Upper lobe of left lung (tissue), 6 donors: ENCODE measurements around the gene C17orf50. TPM values are rescaled to one million over a fixed set of nuclear protein-coding genes. Genes with fewer than 3 reads are reported as not detected.

Experiments
- ATAC-seq, 2 donors: fragments of 200-7000 bp; cut with Tn5 transposase; one replicate each; pipeline ENCODE4 v1.9.1; 2022; ENCODE audit warnings: mild to moderate bottlenecking in 2 of 2, moderate library complexity in 2 of 2; ENCODE audit not compliant: low FRiP score in 2 of 2
- DNase-seq, 2 donors: peaks; one replicate each; pipeline ENCODE4 v3.0.0-alpha.2; 2019 to 2020
- H3K27ac ChIP-seq, 4 donors: fragments of 200-600 bp; sonication (generic); one replicate each; pipeline ENCODE4 v1.5.1; 2016 to 2019
- H3K27me3 ChIP-seq, 4 donors: fragments of 200-600 bp; sonication (generic); one replicate each; pipeline ENCODE4 v1.5.1; 2017 to 2019
- H3K36me3 ChIP-seq, 4 donors: fragments of 200-600 bp; sonication (generic); one replicate each; pipeline ENCODE4 v1.5.1; 2016 to 2019
- H3K4me1 ChIP-seq, 4 donors: fragments of 200-600 bp; sonication (generic); one replicate each; pipeline ENCODE4 v1.5.1; 2018 to 2019
- H3K4me3 ChIP-seq, 4 donors: fragments of 200-600 bp; sonication (generic); one replicate each; pipeline ENCODE4 v1.5.1; 2017 to 2019; ENCODE audit warnings: mild to moderate bottlenecking in 2 of 4, moderate library complexity in 1 of 4
- H3K9me3 ChIP-seq, 4 donors: fragments of 200-600 bp; sonication (generic); one replicate each; pipeline ENCODE4 v1.5.1; 2018 to 2019
- EP300 ChIP-seq, 4 donors: sonication (generic); formaldehyde crosslinking; IDR thresholded peaks; one replicate each; pipeline ENCODE4 v1.5.1; 2017; ENCODE audit warnings: antibody characterized with exemption in 4 of 4, control low read depth in 2 of 4
- POLR2A ChIP-seq, 4 donors: fragments of 450-650 bp; IDR thresholded peaks; one replicate each; pipeline ENCODE4 v1.5.1; 2016 to 2017; ENCODE audit warnings: antibody characterized with exemption in 4 of 4, mild to moderate bottlenecking in 2 of 4
- POLR2AphosphoS5 ChIP-seq, 2 donors: sonication (generic); formaldehyde crosslinking; IDR thresholded peaks; one replicate each; pipeline ENCODE4 v1.5.1; 2017; ENCODE audit warnings: antibody characterized with exemption in 2 of 2
- WGBS, 2 donors: methylation state at CpG; one replicate each; pipeline ENCODE4 v1.1.5; 2017 to 2018; 5-methylcytosine and 5-hydroxymethylcytosine counted together
- total RNA-seq, 6 donors: library from RNA; depleted of rRNA in 4 of 6; stranded (reverse); fragments of >200 nt in 4 of 6; gene quantifications; one replicate each; pipeline versions ENCODE4 v1.1.0 to v1.2.1, GENCODE V29; 2016 to 2021
- TF ChIP-seq, protein P1 (sequence below), 6 experiments: fragments of 450-650 bp in 4 of 6; fragments of 200-600 bp in 2 of 6; sonication (generic) in 2 of 6; IDR thresholded peaks; one replicate each; pipeline ENCODE4 v1.5.1; 2016 to 2019; ENCODE audit warnings: antibody characterized with exemption in 6 of 6
- donor health status: DM: no; HTN: no; CAD: no; lungs with moderate emphysema.
- donor health status: DM: no; HTN: yes; CAD: no; lungs with severe emphysema.

The C17orf50 gene
- total RNA-seq, 6 donors from 2014 or later, result 0.46 to 1.1 TPM; not detected in 4

GRCh38 chr17:35738519-35739133 is 22.1 kb upstream of the C17orf50 start:
- H3K27ac ChIP-seq, result no peak overlapping the region
- TF ChIP-seq, protein P1, sequence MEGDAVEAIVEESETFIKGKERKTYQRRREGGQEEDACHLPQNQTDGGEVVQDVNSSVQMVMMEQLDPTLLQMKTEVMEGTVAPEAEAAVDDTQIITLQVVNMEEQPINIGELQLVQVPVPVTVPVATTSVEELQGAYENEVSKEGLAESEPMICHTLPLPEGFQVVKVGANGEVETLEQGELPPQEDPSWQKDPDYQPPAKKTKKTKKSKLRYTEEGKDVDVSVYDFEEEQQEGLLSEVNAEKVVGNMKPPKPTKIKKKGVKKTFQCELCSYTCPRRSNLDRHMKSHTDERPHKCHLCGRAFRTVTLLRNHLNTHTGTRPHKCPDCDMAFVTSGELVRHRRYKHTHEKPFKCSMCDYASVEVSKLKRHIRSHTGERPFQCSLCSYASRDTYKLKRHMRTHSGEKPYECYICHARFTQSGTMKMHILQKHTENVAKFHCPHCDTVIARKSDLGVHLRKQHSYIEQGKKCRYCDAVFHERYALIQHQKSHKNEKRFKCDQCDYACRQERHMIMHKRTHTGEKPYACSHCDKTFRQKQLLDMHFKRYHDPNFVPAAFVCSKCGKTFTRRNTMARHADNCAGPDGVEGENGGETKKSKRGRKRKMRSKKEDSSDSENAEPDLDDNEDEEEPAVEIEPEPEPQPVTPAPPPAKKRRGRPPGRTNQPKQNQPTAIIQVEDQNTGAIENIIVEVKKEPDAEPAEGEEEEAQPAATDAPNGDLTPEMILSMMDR (IDR thresholded peaks at IDR 0.05), result no peak
- TF ChIP-seq POLR2AphosphoS5 (IDR thresholded peaks at IDR 0.05) (no peak), POLR2A (IDR thresholded peaks at IDR 0.05) (no peak), EP300 (IDR thresholded peaks at IDR 0.05) (no peak)
- H3K4me3 ChIP-seq, result no peak overlapping the region
- H3K36me3 ChIP-seq, result no peaks in the 10 kb centered on the region
- WGBS, 2 donors, result 91 to 94% methylated on average over 5 of the region's 5 CpGs
- ATAC-seq (no peak), DNase-seq (no peak)
- peaks cover 0 to 10% (median 9%) of the 10 kb centered on the region in 4 donors for H3K4me1 ChIP-seq
- peaks cover 0 to 7% (median 2%) of the 10 kb centered on the region in 4 donors for H3K27me3 ChIP-seq
- H3K9me3 ChIP-seq, result no peaks in the 10 kb centered on the region

DNA sequence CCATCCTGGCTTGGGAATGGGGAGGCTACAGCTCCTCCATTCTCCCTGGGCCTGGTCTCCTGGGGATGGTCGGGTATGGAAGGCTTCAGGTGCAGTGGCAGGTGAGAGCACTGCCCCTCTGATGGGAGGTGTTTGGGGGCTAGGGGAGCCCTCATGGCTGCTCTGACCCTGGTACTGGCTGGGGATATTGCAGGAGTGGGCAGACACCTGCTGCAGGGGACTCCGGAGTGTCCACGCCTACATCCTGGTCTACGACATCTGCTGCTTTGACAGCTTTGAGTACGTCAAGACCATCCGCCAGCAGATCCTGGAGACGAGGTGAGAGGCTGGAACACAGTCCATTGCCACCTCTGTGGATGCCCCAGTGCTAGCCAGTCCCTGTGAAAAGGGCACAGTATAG is 20.5 kb upstream of the C17orf50 start:
- no peaks in the 10 kb centered on the region for H3K36me3 ChIP-seq
- H3K27me3 ChIP-seq, result peaks cover 0 to 7% (median 2%) of the 10 kb centered on the region in 4 donors
- TF ChIP-seq EP300 (IDR thresholded peaks at IDR 0.05) (no peak), POLR2A (IDR thresholded peaks at IDR 0.05) (no peak), POLR2AphosphoS5 (IDR thresholded peaks at IDR 0.05) (no peak)
- TF ChIP-seq, protein P1 (IDR thresholded peaks at IDR 0.05), result no peak
- H3K4me1 ChIP-seq, result peaks cover 0 to 10% (median 9%) of the 10 kb centered on the region in 4 donors
- DNase-seq (no peak), ATAC-seq (no peak)
- H3K27ac ChIP-seq, result no peak overlapping the region
- H3K9me3 ChIP-seq, result no peaks in the 10 kb centered on the region
- WGBS, 2 donors, result 83 to 92% methylated on average over 2 to 7 of the region's 7 CpGs
- H3K4me3 ChIP-seq, result no peak overlapping the region

GRCh38 chr17:35740997-35741931 is 19.4 kb upstream of the C17orf50 start:
- Histone ChIP-seq H3K9me3 (no peaks in the 10 kb centered on the region), H3K27me3 (peaks cover 0 to 7% (median 2%) of the 10 kb centered on the region in 4 donors), H3K4me1 (peaks cover 0 to 10% (median 9%) of the 10 kb centered on the region in 4 donors), H3K27ac (no peak overlapping the region), H3K36me3 (no peaks in the 10 kb centered on the region), H3K4me3 (peak overlapping the region in 2 of 4 donors; percentile 18 to 34)
- ATAC-seq (no peak), DNase-seq (peak in 1 of 2 donors; percentile 85)
- 17 to 25% methylated on average over 19 to 58 of the region's 73 CpGs for WGBS, 2 donors
- TF ChIP-seq EP300 (IDR thresholded peaks at IDR 0.05), result no peak
- no peak for TF ChIP-seq POLR2AphosphoS5 (IDR thresholded peaks at IDR 0.05)
- no peak for TF ChIP-seq POLR2A (IDR thresholded peaks at IDR 0.05)
- TF ChIP-seq, protein P1 (IDR thresholded peaks at IDR 0.05), result no peak

- Histone ChIP-seq H3K9me3 (no peaks in the 10 kb centered on the region), H3K27ac (no peak overlapping the region), H3K36me3 (no peaks in the 10 kb centered on the region), H3K4me3 (no peak overlapping the region), H3K4me1 (peaks cover 0 to 14% (median 10%) of the 10 kb centered on the region in 4 donors), H3K27me3 (peaks cover 0 to 7% (median 2%) of the 10 kb centered on the region in 4 donors)
- WGBS, 2 donors, result 67 to 80% methylated on average over 7 of the region's 7 CpGs
- ATAC-seq (no peak), DNase-seq (no peak)
- TF ChIP-seq POLR2AphosphoS5 (IDR thresholded peaks at IDR 0.05) (no peak), EP300 (IDR thresholded peaks at IDR 0.05) (no peak), POLR2A (IDR thresholded peaks at IDR 0.05) (no peak)
- TF ChIP-seq, protein P1 (IDR thresholded peaks at IDR 0.05), result no peak
Measured at GRCh38 chr17:35742496-35742895, 18.2 kb upstream of the C17orf50 start.
